NCI-H187 treated with DMSO at 0.1 percent for 48 hours (cell line): ENCODE measurements around the gene ANO7.

Source experiments
- DNase-seq: peaks from one replicate; lab custom pipeline; 2025; lab: John Stamatoyannopoulos, UW

Gene ANO7

DNA sequence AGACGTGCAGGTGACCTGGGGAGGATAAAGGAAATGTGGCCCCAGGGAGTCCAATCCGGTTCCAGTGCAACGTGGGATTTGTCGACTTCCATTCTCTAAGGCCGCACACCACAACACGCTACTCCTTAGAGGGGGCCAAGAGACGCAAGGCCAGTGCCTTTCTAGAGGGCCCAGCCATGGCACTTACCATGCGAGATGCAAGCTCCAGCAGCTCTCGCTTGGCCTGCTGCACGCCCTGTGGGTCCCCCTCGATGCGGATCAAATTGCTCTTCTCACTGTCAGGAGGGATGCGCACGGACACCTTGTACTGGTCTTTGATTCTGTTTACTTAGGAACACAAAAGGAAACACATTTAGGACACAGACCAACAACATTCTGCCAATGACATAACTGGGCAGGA, 61.2 kb downstream of the ANO7 start:
- no peak for DNase-seq

DNA sequence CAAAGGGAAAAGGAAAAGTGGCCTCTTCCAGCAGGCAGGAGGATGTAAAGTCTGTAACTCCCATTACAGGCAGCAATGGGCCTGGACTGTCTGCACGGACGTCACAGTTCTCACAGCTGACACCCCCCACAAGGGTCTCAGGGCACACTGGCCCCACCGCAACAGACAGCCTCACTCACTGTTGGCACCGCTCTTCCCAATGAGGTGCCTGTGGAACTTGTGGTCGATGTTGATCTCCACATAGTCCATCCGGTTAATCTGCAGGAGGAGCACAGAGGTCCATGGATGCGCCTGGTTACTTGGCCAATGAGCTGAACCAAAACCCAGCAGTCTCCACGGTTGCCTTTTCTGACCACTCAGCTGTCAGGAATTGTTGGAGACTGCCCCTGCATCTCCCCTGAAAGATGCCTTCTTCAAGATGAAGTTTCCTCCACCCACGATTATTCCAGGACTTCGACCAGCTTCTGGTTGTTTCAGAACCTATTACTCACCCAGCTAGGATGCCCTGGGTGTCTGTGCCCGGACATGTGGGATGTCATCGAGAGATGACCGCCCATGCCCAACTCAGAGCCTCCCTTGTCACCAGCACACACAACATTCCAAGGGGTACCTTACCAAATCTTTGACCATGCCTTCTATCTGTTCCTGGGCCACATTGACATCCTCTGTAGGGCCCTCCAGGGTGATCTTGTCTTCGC, 64.5 kb downstream of the ANO7 start:
- DNase-seq: no peak

DNA sequence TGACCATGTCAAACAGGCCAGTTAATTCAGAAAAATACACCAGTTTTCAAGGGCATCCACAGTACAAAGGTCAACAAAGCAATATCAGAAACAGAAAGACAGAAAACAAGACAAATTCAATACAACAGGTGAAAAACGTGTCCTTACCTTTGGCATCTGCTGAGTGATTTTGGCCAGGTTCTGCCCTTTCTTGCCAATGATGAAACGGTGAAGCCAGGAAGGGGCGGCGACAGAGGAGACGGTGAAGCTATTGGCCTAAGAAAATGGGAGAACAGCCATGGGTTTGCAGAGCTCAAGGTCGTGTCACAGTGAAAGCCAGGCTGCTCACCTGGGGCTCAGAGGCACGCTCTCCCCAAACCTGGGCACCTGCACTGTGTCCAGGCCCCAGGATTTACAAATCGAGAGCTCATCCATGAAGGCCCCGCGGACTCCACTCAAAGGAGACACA, 66.5 kb downstream of the ANO7 start:
- no peak for DNase-seq

DNA sequence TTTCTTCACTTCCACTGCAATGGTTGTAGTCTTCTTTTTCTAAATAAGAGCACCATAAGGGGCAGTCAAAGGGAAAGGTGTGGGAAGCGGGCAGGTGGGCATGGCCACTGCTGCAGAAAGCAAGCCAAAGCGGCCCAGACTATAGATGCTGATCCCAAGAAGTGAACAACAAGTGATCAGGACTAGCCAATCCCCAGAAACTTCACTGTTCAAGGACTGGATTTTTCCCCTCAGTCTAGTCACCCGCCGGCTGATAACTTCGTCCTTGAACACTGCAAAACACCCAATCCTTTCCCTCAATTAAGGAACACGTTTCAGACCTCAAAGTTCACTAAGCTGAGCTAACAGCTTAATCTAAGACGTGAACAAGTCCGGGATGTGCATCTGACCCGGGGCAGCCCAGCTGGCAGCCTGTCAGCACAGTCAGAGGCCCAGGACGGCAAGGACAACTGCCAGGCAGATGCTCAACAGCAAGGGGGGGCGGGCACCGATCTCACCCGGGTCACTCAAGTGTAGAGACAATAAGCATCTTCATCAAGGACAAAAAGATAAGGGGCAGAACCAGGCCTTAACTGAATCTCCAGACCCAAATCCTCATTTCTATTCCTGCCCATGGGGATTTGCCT, 67.2 kb downstream of the ANO7 start:
- no peak for DNase-seq

DNA sequence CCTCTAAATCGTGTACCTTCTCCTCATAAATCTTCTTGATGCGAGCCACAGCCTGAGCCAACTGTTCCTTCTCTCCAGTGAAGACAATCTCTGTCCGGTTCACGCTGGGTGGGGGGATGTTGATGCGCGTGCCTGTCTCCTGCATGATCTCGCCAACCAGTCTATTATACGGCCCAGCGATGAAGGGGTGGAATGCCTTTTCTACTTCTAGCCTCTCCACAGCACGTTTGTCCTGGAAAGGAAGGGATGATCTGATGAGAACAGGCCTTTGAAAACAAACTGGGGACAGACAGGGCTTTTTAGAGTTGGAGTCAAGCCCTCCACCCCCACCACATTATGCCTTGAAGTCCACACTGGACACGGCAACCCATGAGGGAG, 67.7 kb downstream of the ANO7 start:
- DNase-seq: no peak

DNA sequence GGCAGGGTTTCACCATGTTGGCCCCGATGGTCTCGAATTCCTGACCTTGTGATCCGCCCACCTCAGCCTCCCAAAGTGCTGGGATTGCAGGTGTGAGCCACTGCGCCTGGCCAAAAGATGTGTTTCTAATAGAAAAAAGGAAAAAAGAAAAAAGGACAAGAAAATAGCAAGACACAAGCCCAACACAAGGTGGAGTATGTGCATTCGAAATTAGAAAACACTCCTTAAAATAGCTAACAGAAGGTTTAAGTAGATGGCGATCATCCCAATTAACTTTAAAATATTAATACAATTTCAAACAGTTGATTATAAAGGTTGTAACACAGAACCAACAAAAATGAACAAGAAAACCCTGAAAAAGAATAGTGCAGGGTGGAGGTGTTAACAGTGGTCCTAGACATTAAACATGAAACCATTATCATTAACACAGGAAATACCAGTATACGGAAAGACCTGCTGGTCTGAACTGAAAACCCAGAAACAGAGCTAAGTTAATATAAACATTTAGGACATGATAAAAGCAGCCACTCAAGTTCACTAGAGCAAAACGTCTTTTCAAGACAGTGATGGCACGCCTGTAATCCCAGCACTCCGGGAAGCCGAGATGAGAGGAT, 69.0 kb downstream of the ANO7 start:
- DNase-seq: no peak

DNA sequence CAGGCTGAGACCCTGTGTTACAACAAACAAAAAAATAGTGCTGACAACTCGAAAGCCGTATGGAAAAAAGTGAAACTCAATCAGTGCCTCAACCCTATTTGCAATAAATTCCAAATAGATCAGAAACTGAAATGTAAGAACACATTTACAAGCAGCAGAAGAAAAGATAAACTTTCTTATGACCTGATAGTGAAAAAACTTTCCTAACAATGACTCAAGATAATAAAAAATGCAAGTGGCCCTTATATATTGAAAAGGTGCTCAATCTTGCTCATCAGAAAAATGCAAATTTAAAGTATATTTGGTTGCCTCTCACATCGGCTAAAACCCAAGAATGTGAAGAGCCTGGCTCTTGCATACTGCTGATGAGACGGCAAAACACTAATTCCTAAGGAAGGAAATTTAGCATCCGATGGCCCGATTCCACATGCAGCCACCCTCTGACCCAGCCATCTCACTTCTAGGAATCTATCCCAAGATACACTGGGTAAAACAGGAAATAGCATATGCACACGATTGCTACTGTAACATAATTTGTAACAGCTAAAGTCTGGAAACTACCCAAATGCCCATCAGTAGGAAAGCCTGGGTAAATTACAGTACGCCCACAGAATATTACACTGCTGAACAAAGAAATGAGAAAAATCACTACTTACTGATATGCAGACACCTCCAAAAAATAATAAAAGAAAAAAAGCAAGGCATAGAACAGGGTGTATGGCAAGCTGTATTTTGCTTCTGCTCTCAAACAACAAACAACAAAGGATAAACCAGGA, 70.2 kb downstream of the ANO7 start:
- DNase-seq: no peak

DNA sequence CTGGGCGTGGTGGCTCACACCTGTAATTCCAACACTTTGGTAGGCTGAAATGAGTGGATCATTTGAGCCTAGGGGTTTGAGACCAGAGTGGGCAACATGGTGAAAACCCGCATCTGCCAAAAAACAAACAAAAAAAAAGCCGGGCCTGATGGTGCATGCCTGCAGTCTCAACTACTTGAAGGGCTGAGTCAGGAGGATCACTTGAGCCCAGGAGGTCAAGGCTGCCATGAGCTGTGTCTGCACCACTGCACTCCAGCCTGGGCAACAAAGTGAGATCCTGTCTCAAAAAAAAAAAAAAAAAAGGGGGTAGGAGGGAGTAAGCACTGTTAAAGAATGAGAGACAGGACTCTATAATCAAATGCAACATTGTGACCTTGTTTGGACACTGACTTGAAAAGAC, 72.4 kb downstream of the ANO7 start:
- no peak for DNase-seq

DNA sequence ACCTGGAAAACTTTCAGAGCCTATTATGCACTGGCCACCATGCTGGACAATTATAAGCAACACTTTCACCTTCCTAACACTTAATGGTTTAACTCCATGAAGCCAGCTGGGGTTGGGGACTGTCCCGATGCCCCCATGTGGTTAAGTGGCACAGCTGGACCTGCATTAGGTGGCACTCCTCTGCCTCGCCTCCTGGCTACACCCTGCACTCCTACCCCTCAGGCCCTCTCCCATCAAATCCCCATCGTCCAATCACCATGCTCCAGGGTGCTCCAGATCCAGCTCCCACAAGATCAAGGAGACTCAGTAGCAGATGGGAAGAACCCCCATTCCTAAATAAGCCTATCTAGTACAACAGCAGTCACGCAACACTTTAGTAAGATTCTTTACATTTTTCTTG, 73.2 kb downstream of the ANO7 start:
- DNase-seq: no peak

DNA sequence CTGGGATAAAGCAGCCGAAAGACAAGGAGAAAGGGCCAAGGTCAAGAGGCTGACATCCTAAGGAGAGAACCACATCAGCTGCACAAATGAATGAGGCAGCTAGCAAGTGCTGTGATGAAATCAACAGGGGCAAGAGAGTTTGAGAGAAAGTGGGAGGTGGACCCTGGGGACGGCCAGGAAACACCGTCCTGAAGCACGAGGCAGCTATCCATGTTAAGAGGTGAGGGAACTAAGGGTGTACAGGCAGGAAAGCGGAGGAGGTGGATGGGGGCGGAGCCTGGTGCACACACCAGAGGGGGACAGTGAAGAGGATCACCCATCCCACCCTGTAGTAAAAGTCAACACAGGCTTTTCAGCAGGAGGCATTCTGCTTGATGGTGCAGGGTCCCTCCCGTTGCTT, 74.6 kb downstream of the ANO7 start:
- no peak for DNase-seq

DNA sequence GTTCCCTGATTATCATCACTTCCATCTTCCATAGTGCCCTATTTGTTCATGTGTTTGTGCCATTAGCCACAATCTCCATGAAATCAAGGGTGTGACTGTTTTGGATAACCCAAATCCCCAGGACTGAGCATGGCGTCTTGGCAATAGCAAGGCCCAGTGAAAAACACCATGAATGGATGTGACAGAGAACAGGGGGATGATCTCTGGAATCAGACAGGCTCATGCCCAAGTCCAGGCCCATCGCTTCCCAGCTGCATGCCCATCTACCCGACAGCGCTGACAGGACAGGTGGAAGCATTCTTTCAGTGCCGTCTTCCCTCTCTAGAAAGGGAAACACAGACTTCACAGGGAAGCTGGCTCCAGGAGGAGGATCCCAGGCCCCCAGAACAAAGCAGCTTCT, 77.0 kb downstream of the ANO7 start:
- no peak for DNase-seq

DNA sequence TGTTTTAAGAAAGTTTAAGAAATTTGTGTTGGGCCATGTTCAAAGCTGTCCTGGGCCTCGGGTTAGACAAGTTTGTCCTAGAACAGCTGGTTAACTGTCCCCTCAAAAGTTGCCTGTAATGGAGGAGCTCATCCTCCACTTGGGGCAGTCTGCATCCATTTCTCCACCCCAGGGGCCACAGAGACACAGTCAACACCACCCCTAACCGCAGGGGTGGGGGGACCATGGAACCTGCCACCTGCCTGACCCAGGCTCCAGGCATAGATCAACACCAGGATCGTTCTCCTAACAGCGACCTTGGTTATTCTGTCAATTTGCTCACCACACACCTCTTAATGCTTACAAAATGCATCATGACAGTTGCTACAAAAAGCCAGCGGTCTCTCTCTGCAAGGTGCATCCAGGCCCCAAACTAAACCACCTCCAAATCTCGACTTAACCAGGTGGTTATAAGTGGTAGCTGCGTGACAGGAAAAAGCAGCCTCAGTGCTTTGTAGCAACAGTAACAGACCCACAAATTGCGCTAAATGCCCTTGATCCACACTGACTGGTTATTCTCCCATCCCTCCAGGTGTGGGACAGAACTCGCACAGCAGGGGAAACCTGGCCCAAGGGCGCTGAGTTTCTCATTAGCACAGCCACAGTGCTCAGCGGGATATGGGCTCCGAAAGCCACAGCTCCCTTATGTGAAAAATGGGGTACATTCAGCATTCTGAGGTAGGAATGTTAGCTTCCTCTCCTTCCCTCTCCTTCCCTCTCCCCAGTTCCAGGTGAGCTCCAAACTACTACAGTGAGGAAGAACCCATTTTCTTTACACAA, 79.0 kb downstream of the ANO7 start:
- no peak for DNase-seq

DNA sequence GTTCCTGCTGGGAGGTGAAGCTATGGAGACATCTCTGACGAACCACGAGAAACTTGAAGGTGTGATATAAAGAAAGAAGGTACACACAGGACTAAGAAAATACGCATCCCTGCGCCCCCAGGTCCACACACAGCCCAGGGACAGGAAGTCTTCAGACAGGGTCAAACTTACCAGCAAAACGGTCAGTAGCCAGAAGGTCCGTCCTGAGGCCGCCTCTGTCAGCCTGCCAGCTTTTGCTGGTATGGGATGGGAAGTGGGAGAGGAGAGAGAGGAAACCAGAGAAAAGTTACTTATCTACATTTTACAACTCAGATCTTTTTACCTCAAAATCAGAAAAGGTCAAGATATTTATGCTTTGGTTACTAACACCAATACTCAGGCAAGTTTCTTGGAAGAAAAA, 79.8 kb downstream of the ANO7 start:
- no peak for DNase-seq

DNA sequence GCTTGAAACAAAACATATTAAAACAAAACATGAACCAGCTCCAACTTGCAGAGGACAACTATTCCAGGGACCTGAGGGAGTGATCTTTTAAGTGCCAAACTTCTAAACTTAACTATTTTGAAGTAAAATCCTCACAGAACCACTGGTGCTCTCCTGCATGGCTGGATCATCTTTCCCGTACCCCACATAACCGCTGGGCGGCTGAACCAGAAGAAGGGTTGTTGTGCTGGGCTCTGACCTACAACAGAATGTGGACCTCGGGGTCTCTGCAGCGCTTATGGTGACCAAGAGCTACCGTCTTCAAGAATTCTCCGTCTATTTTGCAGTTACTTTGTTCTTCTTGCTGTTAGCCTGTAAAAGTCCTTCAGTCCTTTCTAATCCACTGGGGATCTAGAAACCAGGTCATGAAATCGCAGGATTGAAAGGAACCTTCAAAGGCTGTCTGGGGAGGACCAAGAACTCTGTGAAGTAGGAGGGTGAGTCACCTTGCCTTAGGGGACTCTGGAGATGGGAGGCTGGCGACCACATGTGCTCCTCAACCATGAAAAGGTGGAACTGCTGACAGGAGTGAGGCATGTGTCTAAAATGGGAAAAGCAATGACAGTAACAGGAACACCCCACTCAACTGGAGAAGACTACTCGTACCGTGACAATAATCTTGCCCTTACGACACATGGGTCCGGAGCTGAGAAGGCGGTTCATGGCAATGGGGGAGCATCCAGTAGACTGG, 80.4 kb downstream of the ANO7 start:
- DNase-seq: no peak

DNA sequence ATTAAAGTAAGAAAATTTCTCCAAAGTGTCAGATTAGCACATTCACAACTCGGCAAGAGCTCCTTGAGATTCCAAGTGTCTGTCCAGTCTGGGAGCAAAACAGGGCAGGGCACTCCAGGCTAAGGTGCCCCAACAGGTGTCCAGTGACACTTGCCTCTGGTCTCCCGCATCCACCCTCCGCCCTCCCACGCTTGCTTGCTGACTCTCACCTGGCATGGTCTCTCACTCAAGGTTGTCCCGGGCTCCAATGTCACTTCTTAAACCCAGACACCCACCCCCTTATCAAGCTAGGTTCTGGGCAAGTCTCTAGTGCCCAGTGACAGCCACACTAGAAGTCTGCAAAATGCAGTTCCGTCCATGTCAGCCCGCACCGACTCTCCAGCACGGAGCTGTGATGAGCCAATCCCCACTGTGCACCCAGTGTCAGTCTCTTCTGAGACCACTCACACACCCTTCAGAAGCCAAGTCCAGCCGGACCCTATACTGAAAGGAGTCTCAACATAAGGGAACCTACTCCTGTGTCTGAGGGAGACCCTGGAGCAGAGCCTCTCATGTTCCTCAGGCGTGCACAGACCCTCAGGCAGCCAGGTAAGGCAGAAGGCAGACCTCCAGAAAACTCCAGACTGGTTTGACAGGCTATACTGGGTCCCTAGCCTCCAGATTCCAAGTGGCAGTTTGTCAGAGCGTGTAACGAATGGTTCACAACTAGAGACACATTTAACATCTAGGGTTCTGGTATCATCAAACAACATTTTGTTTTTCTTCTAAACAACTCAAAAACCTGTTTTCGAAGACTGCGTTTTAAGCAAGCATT, 81.4 kb downstream of the ANO7 start:
- no peak for DNase-seq

DNA sequence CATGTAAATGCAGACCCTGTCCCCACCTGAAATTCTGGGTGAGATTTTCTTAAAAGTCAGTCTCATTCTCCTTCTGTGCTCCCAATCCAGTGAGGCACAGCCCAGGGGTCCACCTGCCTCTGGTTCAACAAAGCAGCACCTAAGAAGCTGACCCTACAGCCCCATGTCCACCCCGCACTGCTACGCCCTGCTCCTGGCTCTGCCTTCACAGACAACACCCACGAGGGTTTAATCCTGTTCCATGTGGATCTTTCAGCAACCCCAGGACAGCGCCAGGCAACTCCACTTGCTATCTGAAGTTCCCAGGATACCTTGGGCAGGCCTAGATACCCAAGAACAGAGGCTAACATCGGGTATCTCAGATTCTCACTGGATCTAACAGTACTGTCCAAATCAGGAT, 82.1 kb downstream of the ANO7 start:
- no peak for DNase-seq

DNA sequence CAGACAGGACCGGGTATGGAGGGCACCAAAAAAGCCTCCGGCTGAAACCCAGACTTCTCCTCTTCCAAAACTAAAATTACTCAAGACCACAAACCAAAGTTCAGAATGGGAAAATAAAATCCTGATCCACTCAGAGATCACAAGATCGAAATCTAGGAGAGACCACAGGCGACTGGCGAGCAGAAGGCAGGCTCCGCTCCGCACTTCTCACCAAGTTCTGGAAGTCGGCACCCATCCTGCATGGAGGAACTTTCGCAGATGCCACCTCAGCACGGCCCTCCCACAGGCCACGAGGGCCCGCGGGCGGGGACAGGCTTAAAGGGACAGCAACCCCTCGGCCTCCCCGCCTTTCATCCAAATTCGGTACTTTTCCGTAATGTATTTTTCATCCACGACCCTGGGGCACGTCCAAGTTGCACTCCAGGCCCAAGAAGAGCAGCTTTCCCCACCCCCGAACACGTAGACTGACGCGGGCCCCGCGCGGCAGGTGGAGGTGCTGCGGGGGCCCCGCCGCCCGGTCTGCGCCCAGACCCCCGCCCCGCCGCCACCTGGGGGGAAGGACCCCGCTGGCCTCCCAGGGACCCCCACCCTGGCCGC, 83.3 kb downstream of the ANO7 start:
- DNase-seq: no peak

DNA sequence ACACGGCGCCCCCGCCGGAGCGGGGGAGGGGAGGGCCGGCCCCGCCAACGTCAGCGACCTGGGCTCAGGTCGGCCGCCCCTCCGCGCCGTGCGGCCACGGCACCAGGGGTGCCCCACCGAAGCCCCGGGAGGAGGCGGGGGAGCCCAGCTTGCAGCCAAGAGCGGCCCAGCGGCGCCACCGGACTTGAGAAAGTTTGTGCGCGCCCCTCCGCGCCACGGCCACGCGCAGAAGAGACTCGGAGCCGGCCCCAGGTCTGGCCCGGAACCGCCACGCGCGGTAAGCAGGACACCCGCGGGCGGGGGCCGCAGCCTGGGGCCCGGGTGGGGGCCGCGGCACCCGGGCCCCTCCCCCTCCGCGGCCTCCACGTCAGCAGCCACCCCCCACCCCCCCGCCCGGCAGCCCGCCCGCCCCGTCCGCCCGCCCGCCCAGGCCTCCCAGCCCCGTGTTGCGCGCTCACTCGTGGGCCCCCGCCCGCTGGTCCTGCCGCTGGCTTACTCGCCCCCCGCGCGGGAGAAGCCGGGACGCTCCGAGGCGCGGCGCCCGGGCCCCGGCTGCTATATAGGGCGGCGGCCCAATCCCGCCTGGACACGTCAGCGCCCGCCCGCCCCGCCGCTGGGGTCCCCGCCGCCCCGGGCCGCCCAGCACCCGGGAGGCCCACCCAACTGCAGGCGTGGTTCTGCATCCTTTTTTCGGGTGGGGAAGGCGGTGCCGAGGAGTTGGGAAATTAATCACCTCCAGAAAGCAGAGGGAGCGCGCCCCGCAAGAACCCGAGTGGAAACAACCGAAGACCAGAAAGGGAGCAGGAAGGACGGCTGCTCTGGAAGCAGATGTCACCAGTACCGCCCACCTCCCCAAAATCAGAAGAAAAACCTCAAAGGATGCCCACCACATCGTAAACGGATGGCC, 84.1 kb downstream of the ANO7 start:
- no peak for DNase-seq
